Measurements from ENCODE around the gene VPS26C.

VPS26C gene

GRCh38 chr21:37199057-37199924 is 67.8 kb downstream of the VPS26C start:
- DNase-seq = no peak

GRCh38 chr21:37197746-37198145 is 69.4 kb downstream of the VPS26C start:
- DNase-seq = no peak

- DNase-seq = no peak
Observed at GRCh38 chr21:37196847-37197246, 70.3 kb downstream of the VPS26C start.

- DNase-seq = no peak
Observed at GRCh38 chr21:37195610-37196009, 71.5 kb downstream of the VPS26C start.

GRCh38 chr21:37195059-37195458 is 72.1 kb downstream of the VPS26C start:
- no peak for DNase-seq

GRCh38 chr21:37193676-37194075 is 73.5 kb downstream of the VPS26C start:
- DNase-seq = no peak

- DNase-seq = no peak
Observed at GRCh38 chr21:37193006-37193405, 74.1 kb downstream of the VPS26C start.

GRCh38 chr21:37192019-37192418 is 75.1 kb downstream of the VPS26C start:
- DNase-seq = no peak

- DNase-seq = no peak
Observed at GRCh38 chr21:37188825-37189224, 78.3 kb downstream of the VPS26C start.

- DNase-seq = no peak
Observed at GRCh38 chr21:37186983-37187382, 80.2 kb downstream of the VPS26C start.

GRCh38 chr21:37184784-37185593 is 82.1 kb downstream of the VPS26C start:
- DNase-seq = no peak

- DNase-seq = no peak
Observed at GRCh38 chr21:37183749-37184148, 83.4 kb downstream of the VPS26C start.

- DNase-seq = no peak
Observed at GRCh38 chr21:37182222-37182621, 84.9 kb downstream of the VPS26C start.

GRCh38 chr21:37181059-37181458 is 86.1 kb downstream of the VPS26C start:
- DNase-seq = no peak

GRCh38 chr21:37176716-37177115 is 90.4 kb downstream of the VPS26C start:
- DNase-seq = no peak
